ENCODE measurements around the gene SH3GL2. TPM values are rescaled to one million over a fixed set of nuclear protein-coding genes. Genes with fewer than 3 reads are reported as not detected.

SH3GL2 gene
- total and polyA plus RNA-seq, 9 of the 15 experiments (the other 6 are each of a cell fraction or from before 2014, with no cell fraction given): not detected

DNA sequence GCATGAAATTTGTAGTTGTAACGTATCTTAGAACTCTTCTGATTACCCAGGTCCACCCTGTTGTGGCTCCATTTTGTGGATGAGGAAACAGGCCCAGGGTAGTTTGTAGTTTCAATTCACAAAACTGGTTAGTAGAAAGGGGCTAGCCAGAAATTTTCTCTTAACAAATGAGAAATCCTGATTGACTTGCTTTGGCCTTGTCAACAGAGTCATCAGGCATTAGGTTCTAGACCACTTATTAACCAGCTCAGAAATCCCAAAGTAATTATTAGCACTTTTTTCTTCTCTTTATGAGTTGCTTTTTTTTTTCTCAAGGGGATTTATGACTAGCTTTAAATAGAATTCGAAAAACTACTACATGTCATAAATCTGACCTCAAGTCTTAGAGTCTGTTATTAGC lies 160.2 kb downstream of the SH3GL2 start:
- H3K4me1 ChIP-seq (replicated peaks in 1 of 2; ENCODE audit: control insufficient read depth in 2 of 2, insufficient read depth in 2 of 2, low read length in 2 of 2): no peaks in the 10 kb centered on the region
- 0% methylated on average over 2 of the region's 2 CpGs for WGBS (ENCODE audit: insufficient coverage, low coverage, missing lambda C conversion rate)
- FAIRE-seq: no peak
- no peaks in the 10 kb centered on the region for H3K27me3 ChIP-seq (ENCODE audit: control insufficient read depth in 2 of 2, insufficient read depth in 2 of 2, low read length in 2 of 2)
- no peaks in the 10 kb centered on the region for H3K9me3 ChIP-seq (replicated peaks; ENCODE audit: control insufficient read depth, insufficient read depth, low read depth, low read length)
- DNase-seq (ENCODE audit: extremely low read depth in 1 of 4, low spot score in 3 of 4): no peak
- no peak overlapping the region for H3K4me3 ChIP-seq
- in situ Hi-C loops (cut with MboI): no loop called here
- POLR2A ChIA-PET: no interaction called here
- CTCF ChIA-PET (ENCODE audit: low intra/inter-chr PET ratio): no interaction called here
- H4K20me1 ChIP-seq (replicated peaks; ENCODE audit: control insufficient read depth, insufficient read depth, low read length): no peaks in the 10 kb centered on the region
- H3K9me1 ChIP-seq (ENCODE audit: control insufficient read depth, insufficient read depth, low read length): no peaks in the 10 kb centered on the region
- H2AFZ ChIP-seq (ENCODE audit: low read depth, low read length): no peak overlapping the region
- BruUV-seq (replicated peaks): no TSS peak
- H3K79me2 ChIP-seq (ENCODE audit: control insufficient read depth, insufficient read depth, low read length): no peaks in the 10 kb centered on the region
- H3K4me2 ChIP-seq (ENCODE audit: insufficient read depth, low read length): no peak overlapping the region
- no peak overlapping the region for H3K27ac ChIP-seq (ENCODE audit: extremely low read depth, low read depth, low read length)
- ATAC-seq: no peak
- intact Hi-C loops (cut with micrococcal nuclease): no loop called here
- TF ChIP-seq KDM1A (IDR thresholded peaks at IDR 0.05) (no peak), SMAD2 (IDR thresholded peaks at IDR 0.05; ENCODE audit: low read depth, low read length) (no peak), GABPA (tag; conservative IDR thresholded peaks at IDR 0.05; ENCODE audit: low read depth) (no peak), ILK (tag; IDR thresholded peaks at IDR 0.05; ENCODE audit: borderline replicate concordance, low read depth) (no peak), RBM15 (IDR thresholded peaks at IDR 0.05; ENCODE audit: insufficient read depth, low read length) (no peak), ZNF584 (CRISPR knock-in tag; IDR thresholded peaks at IDR 0.05; ENCODE audit: low read depth) (no peak)
- H3K9ac ChIP-seq (ENCODE audit: insufficient read depth in 1 of 2, low read depth in 2 of 2, low read length in 2 of 2): no peak overlapping the region
- no peaks in the 10 kb centered on the region for H3K36me3 ChIP-seq (ENCODE audit: control insufficient read depth, insufficient read depth, low read length)

DNA sequence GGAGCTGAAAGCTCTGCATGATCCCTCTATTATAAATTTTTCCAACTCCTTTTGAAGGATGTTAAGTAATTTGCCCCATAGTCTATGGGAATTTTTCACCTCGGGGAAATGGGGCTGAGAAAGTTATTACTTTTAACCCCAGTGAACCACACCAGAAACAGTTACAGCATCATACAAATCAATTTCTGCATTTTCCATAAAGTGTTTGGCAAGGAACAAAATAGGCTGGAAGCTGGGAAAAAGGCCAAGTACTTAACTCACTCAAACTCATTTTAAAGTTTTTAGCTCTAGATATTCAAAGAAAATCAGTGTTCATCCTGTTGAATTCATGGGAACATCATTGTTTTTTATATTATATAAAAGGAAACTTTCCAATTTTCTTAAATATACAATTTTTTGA lies 160.9 kb downstream of the SH3GL2 start:
- intact Hi-C loops (cut with micrococcal nuclease) (no loop called here), in situ Hi-C loops (cut with MboI) (no loop called here)
- Histone ChIP-seq H4K20me1 (replicated peaks; ENCODE audit: control insufficient read depth, insufficient read depth, low read length) (no peaks in the 10 kb centered on the region), H3K4me2 (ENCODE audit: insufficient read depth, low read length) (no peak overlapping the region), H3K9ac (ENCODE audit: insufficient read depth in 1 of 2, low read depth in 2 of 2, low read length in 2 of 2) (no peak overlapping the region), H3K9me3 (replicated peaks; ENCODE audit: control insufficient read depth, insufficient read depth, low read depth, low read length) (no peaks in the 10 kb centered on the region), H3K4me1 (replicated peaks in 1 of 2; ENCODE audit: control insufficient read depth in 2 of 2, insufficient read depth in 2 of 2, low read length in 2 of 2) (no peaks in the 10 kb centered on the region), H3K4me3 (no peak overlapping the region), H3K79me2 (ENCODE audit: control insufficient read depth, insufficient read depth, low read length) (no peaks in the 10 kb centered on the region), H3K36me3 (ENCODE audit: control insufficient read depth, insufficient read depth, low read length) (no peaks in the 10 kb centered on the region), H2AFZ (ENCODE audit: low read depth, low read length) (no peak overlapping the region), H3K27ac (ENCODE audit: extremely low read depth, low read depth, low read length) (no peak overlapping the region), H3K27me3 (ENCODE audit: control insufficient read depth in 2 of 2, insufficient read depth in 2 of 2, low read length in 2 of 2) (no peaks in the 10 kb centered on the region), H3K9me1 (ENCODE audit: control insufficient read depth, insufficient read depth, low read length) (no peaks in the 10 kb centered on the region)
- ATAC-seq (no peak), FAIRE-seq (no peak), DNase-seq (ENCODE audit: extremely low read depth in 1 of 4, low spot score in 3 of 4) (no peak)
- no TSS peak for BruUV-seq (replicated peaks)
- CTCF ChIA-PET (ENCODE audit: low intra/inter-chr PET ratio): no interaction called here
- WGBS (ENCODE audit: insufficient coverage, low coverage, missing lambda C conversion rate): 0% methylated on average over 1 of the region's 1 CpG
- POLR2A ChIA-PET: no interaction called here
- TF ChIP-seq, protein P1, sequence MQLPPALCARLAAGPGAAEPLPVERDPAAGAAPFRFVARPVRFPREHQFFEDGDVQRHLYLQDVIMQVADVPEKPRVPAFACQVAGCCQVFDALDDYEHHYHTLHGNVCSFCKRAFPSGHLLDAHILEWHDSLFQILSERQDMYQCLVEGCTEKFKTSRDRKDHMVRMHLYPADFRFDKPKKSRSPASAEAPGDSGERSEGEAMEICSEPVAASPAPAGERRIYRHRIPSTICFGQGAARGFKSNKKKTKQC (CRISPR knock-in tag; IDR thresholded peaks at IDR 0.05): no peak
- TF ChIP-seq HDAC2 (IDR thresholded peaks at IDR 0.05) (no peak), HDAC8 (tag; IDR thresholded peaks at IDR 0.05) (no peak), SMARCC2 (IDR thresholded peaks at IDR 0.05; ENCODE audit: low read depth) (no peak), ARID1B (IDR thresholded peaks at IDR 0.05) (no peak), PRPF4 (IDR thresholded peaks at IDR 0.05; ENCODE audit: insufficient read depth, low read depth, low read length, poor library complexity, severe bottlenecking) (no peak)
- TF ChIP-seq, protein P2, sequence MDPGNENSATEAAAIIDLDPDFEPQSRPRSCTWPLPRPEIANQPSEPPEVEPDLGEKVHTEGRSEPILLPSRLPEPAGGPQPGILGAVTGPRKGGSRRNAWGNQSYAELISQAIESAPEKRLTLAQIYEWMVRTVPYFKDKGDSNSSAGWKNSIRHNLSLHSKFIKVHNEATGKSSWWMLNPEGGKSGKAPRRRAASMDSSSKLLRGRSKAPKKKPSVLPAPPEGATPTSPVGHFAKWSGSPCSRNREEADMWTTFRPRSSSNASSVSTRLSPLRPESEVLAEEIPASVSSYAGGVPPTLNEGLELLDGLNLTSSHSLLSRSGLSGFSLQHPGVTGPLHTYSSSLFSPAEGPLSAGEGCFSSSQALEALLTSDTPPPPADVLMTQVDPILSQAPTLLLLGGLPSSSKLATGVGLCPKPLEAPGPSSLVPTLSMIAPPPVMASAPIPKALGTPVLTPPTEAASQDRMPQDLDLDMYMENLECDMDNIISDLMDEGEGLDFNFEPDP (CRISPR knock-in tag; IDR thresholded peaks at IDR 0.05): no peak
- TF ChIP-seq, protein P3, sequence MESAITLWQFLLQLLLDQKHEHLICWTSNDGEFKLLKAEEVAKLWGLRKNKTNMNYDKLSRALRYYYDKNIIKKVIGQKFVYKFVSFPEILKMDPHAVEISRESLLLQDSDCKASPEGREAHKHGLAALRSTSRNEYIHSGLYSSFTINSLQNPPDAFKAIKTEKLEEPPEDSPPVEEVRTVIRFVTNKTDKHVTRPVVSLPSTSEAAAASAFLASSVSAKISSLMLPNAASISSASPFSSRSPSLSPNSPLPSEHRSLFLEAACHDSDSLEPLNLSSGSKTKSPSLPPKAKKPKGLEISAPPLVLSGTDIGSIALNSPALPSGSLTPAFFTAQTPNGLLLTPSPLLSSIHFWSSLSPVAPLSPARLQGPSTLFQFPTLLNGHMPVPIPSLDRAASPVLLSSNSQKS (CRISPR knock-in tag; IDR thresholded peaks at IDR 0.05): no peak
- TF ChIP-seq, protein P4, sequence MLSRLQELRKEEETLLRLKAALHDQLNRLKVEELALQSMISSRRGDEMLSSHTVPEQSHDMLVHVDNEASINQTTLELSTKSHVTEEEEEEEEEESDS (CRISPR knock-in tag; IDR thresholded peaks at IDR 0.05): no peak
